Suprapubic skin (tissue), 4 donors: Measurements from ENCODE around the gene FRK. TPM values are rescaled to one million over a fixed set of nuclear protein-coding genes. Genes with fewer than 3 reads are reported as not detected.

Source experiments
- DNase-seq, 2 donors: peaks; one replicate each; pipeline ENCODE4 v3.0.0-alpha.2; 2019; ENCODE audit warnings: low spot score in 2 of 2
- H3K27ac ChIP-seq: fragments of 200-600 bp; sonication (generic); one replicate; pipeline ENCODE4 v1.5.1; 2019
- H3K27me3 ChIP-seq: fragments of 200-600 bp; sonication (generic); one replicate; pipeline ENCODE4 v1.5.1; 2019
- H3K36me3 ChIP-seq: fragments of 200-600 bp; sonication (generic); one replicate; pipeline ENCODE4 v1.5.1; 2019
- H3K4me1 ChIP-seq: fragments of 200-600 bp; sonication (generic); one replicate; pipeline ENCODE4 v1.5.1; 2019
- H3K4me3 ChIP-seq: fragments of 200-600 bp; sonication (generic); one replicate; pipeline ENCODE4 v1.5.1; 2019; ENCODE audit warnings: mild to moderate bottlenecking
- H3K9me3 ChIP-seq: fragments of 200-600 bp; sonication (generic); one replicate; pipeline ENCODE4 v1.5.1; 2019
- CTCF ChIP-seq, 2 donors: fragments of 200-600 bp in 1 of 2; fragments of 450-650 bp in 1 of 2; sonication (generic) in 1 of 2; IDR thresholded peaks; one replicate each; pipeline ENCODE4 v1.5.1; 2016 to 2019; ENCODE audit warnings: antibody characterized with exemption in 2 of 2, mild to moderate bottlenecking in 1 of 2, moderate library complexity in 1 of 2
- EP300 ChIP-seq: sonication (generic); formaldehyde crosslinking; IDR thresholded peaks from one replicate; pipeline ENCODE4 v1.6.1; 2017; ENCODE audit warnings: antibody characterized with exemption
- POLR2A ChIP-seq, 2 donors: fragments of 450-650 bp; IDR thresholded peaks; one replicate each; pipeline ENCODE4 v1.6.1; 2017; ENCODE audit warnings: antibody characterized with exemption in 2 of 2, mild to moderate bottlenecking in 2 of 2, moderate library complexity in 2 of 2
- POLR2AphosphoS5 ChIP-seq, 3 donors: sonication (generic); formaldehyde crosslinking; IDR thresholded peaks; one replicate each; pipeline ENCODE4 v1.6.1; 2017; ENCODE audit warnings: antibody characterized with exemption in 3 of 3
- WGBS: methylation state at CpG from one replicate; pipeline ENCODE4 v1.1.5; 2018; 5-methylcytosine and 5-hydroxymethylcytosine counted together
- total RNA-seq, 4 donors: library from RNA; depleted of rRNA; stranded (reverse); fragments of >200 nt; gene quantifications; one replicate each; pipeline ENCODE4 v1.1.0, GENCODE V29; 2016

Gene FRK
- total RNA-seq, 4 donors from 2014 or later: 1.6 to 3.6 (median 3.0) TPM

DNA sequence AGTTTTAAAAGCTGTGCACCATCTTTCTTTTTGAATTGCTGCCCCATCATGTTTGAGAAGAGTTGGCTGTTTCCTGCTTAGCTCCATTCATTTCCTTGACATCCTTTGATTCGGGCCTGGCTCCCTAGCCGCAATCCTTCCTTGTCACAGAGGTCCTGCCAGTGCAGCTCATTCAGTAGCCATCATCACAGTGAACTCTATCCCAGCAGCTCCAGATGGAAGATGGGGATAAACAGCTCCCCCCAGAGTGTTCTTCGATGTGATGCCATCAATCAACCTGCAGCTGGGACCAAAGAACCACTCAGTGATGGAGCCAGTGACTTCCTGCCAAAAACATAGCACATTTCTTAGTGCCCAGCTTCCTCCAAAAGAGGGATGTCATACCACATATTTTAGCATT, 158.8 kb downstream of the FRK start:
- TF ChIP-seq POLR2AphosphoS5 (IDR thresholded peaks at IDR 0.05): no peak
- no peak for TF ChIP-seq CTCF (IDR thresholded peaks at IDR 0.05)
- no peak for TF ChIP-seq EP300
- no peak for TF ChIP-seq POLR2A (IDR thresholded peaks at IDR 0.05)
- no peak overlapping the region for H3K4me3 ChIP-seq
- H3K9me3 ChIP-seq: no peaks in the 10 kb centered on the region
- no peaks in the 10 kb centered on the region for H3K27me3 ChIP-seq
- H3K36me3 ChIP-seq: no peaks in the 10 kb centered on the region
- DNase-seq: no peak
- no peak overlapping the region for H3K27ac ChIP-seq
- 63% methylated on average over 3 of the region's 3 CpGs for WGBS
- H3K4me1 ChIP-seq: no peaks in the 10 kb centered on the region

DNA sequence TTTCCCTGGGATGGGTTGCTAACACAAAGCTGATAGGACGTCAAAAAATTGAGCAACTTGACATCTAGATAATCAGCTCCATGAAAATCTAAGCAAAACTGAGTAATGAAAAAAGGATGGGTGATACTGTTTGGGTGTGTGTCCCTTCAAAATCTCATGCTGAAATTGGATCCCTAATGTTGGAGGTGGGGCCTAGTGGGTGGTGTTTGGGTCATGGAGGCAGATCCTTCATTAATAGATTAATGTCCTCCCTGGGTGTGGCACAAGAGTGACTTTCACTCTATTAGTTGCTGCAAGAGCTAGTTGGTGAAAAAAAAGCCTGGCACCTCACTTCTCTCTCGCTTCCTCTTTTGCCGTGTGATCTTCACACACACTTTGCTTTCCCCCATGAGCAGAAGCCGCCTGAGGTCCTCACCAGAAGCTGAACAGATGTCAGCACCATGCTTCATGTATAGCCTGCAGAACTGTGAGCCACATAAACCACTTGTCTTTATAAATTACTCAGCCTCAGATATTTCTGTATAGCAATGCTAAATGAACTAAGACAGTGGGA, 160.9 kb downstream of the FRK start:
- 68% methylated on average over 4 of the region's 4 CpGs for WGBS
- H3K9me3 ChIP-seq: no peaks in the 10 kb centered on the region
- no peak overlapping the region for H3K27ac ChIP-seq
- H3K36me3 ChIP-seq: no peaks in the 10 kb centered on the region
- no peaks in the 10 kb centered on the region for H3K27me3 ChIP-seq
- H3K4me1 ChIP-seq: no peaks in the 10 kb centered on the region
- TF ChIP-seq POLR2AphosphoS5 (IDR thresholded peaks at IDR 0.05) (no peak), POLR2A (IDR thresholded peaks at IDR 0.05) (no peak), EP300 (no peak), CTCF (IDR thresholded peaks at IDR 0.05) (no peak)
- H3K4me3 ChIP-seq: no peak overlapping the region
- no peak for DNase-seq

GRCh38 chr6:115898246-115898645, 162.4 kb downstream of the FRK start:
- Histone ChIP-seq H3K27me3 (no peaks in the 10 kb centered on the region), H3K9me3 (no peaks in the 10 kb centered on the region), H3K27ac (no peak overlapping the region), H3K4me3 (no peak overlapping the region), H3K4me1 (no peaks in the 10 kb centered on the region), H3K36me3 (no peaks in the 10 kb centered on the region)
- DNase-seq: no peak
- WGBS: 11% methylated on average over 1 of the region's 1 CpG
- no peak for TF ChIP-seq CTCF (IDR thresholded peaks at IDR 0.05)
- TF ChIP-seq EP300: no peak
- TF ChIP-seq POLR2A (IDR thresholded peaks at IDR 0.05): no peak
- TF ChIP-seq POLR2AphosphoS5 (IDR thresholded peaks at IDR 0.05): no peak

DNA sequence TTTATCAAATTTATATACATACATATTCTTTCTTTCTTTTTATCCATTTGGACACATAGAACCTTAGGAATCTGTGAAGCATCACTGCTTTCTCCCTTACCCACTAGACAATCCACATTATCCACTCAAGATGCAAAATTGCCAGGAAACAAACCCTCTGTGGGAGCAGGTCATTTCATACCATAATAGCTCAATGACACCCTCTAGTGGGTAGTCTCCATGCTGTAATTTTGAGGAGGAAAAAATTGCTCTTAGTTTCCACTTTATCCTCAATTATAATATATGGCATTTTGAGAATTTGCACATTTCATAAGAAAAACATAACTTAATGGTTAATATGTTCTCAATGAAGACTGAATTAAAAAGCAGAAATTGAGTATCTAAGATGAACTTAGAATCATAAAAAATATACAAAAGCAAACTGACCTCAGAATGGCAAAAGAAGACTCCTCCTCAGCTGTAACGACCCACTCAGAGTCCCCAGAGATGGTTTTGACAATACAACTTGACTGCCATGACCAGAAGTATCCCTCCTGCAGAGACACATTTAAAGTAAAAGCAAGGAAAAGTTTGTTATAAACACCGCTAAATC, 164.1 kb downstream of the FRK start:
- no peaks in the 10 kb centered on the region for H3K27me3 ChIP-seq

More for the DNA sequence above, 164.1 kb downstream of the FRK start:
- Histone ChIP-seq H3K4me1 (no peaks in the 10 kb centered on the region), H3K27ac (no peak overlapping the region), H3K4me3 (no peak overlapping the region), H3K36me3 (no peaks in the 10 kb centered on the region), H3K9me3 (no peaks in the 10 kb centered on the region)
- WGBS: 76% methylated on average over 2 of the region's 2 CpGs
- DNase-seq: no peak
- TF ChIP-seq POLR2A (IDR thresholded peaks at IDR 0.05): no peak
- TF ChIP-seq EP300: no peak
- no peak for TF ChIP-seq POLR2AphosphoS5 (IDR thresholded peaks at IDR 0.05)
- TF ChIP-seq CTCF (IDR thresholded peaks at IDR 0.05): peak; percentile 6 to 52
